M059J (cell line): ENCODE data around the gene MGAT5B. TPM values are rescaled to one million over a fixed set of nuclear protein-coding genes. Genes with fewer than 3 reads are reported as not detected.
"Not testable (repeated sequence)": the region's sequence is repeated elsewhere in the genome, so short reads cannot be mapped to it uniquely, and the experiment has no call there.

Source experiments
- DNase-seq: peaks from one replicate; pipeline ENCODE4 v3.0.0-alpha.2; 2012; ENCODE audit warnings: low read depth
- total RNA-seq: library from RNA; depleted of rRNA; stranded (reverse); fragments of >200 nt; shearing (Covaris generic); gene quantifications from 2 replicates; pipeline ENCODE4 v1.2.3, GENCODE V29; 2014; rRNA removed

The MGAT5B gene
- total RNA-seq = 6.5 and 11.8 TPM in 2 replicates

GRCh38 chr17:76868176-76868668, at the start of gene MGAT5B:
Gene MGAT5B, plus strand, starts transcription at chr17:76868404. Its CDS starts 626 bp downstream, at chr17:76869030.
- peak; percentile 80 for DNase-seq

- peak; percentile 28 for DNase-seq
Observed at GRCh38 chr17:76820039-76820438, 48.2 kb upstream of the MGAT5B start.

GRCh38 chr17:76820561-76820960, 47.6 kb upstream of the MGAT5B start:
- no peak for DNase-seq

DNA sequence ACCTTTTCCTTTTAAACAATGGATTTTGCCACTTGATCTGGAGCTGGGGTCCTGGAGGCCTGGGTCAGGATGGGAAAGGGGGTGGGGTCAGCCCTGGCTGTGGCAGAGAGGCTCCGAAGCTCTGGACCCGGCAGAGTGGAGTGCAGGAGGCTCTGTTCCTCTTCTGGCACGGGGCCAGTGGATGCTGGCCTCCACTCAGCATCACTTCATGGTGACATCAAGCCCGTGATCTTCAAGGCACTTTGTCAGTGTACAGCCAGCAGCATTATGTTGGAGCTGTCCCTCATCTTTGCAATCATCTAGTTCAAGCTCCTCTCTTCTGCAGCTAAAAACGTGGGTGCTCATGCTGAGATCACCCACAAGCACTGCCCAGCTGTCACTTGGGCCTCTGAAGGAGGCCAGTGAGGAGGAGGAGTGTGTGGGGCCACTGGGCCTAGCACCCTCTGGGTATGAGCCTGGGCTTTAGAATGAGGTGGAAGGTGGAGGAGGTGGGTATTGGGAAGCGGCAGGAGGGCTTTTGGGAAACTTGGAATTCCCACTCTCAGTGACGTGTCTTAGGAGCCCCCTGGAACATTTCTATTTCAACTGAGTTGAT, 45.9 kb upstream of the MGAT5B start:
- no peak for DNase-seq

DNA sequence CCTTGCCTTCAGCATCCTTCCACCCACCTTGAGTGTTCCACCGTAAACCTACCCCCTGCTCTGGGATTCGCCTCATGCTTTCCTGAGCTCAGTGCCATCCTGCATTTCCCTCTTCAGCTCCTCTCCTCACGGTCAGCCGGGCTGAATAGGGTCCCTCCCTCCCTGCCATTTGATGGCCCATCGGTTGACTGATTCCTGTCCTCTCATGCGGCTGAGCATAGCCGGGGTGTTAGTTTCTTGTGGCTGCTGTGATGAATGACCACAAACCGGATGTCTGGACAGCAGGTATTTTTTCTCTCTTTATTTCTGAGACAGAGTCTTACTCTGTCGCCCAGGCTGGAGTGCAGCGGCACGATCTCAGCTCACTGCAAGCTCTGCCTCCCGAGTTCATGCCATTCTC, 44.1 kb upstream of the MGAT5B start:
- peak; percentile 27 for DNase-seq

DNA sequence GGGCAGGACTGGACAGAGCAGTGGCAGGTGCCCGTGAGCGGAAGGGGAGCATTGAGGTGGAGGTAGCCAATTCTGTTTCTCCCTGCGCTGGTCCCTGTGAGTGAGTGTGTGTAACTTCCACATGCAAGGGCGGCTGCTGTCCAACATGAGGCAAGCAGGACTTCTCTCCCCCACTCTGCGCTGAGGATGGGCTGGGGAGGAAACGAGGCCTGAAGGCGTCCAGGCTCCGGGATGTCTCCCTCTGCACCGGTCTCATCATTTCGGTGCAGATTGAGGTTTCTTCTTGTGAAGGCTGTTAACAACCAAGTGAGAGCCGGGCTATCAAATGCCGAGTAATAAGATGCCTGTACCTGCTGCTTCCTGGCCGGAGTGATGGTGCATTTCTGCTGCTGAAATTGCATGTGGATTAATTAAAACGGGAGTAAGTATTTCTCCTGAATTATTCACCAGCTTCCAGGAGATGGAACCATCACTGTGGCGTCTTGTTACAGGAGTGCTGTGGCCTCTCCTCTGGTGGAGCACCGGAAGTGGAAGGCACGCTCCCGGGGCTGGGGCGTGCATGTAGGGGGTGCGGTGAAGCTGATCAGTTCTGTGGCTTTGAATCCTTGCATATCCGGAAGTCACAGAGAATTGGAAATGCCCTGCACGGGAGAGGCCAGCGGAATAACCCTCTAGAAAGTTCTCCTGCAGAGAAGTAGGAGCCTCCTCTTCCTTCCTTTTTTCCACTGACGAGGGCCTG, 41.7 kb upstream of the MGAT5B start:
- no peak for DNase-seq

GRCh38 chr17:76827736-76828135, 40.5 kb upstream of the MGAT5B start:
- peak; percentile 65 for DNase-seq

GRCh38 chr17:76830987-76831715, 37.1 kb upstream of the MGAT5B start:
- DNase-seq = no peak

DNA sequence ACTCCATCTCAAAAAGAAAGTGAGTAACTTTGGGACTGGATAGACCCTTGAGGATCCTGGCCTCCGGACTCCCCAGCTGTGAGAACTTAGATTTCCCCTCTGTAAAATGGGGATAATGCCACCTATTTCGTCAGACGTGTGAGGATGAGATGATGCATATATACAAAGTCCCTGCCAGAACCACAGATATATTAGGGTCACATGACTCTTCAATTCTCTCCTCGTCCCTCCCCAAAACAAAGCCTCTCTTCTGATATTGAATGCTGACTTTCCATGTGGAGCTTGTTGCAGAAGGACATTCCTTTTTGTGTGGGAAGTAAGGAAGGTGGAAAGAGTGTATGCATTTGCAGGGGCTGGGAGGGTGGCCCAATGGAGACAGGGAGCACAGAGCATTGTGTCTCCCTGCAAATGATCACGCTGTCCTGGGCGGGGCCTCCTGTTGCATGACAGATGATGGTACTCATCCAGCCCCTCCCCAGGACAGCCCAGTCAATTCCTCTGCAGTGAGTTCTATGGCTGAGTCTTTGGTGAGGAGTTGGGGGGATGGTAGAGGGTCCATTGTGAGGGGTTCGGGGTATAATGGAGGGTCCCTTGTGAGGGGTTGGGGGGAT, 35.1 kb upstream of the MGAT5B start:
- no peak for DNase-seq

GRCh38 chr17:76833747-76834146, 34.5 kb upstream of the MGAT5B start:
- no peak for DNase-seq

DNA sequence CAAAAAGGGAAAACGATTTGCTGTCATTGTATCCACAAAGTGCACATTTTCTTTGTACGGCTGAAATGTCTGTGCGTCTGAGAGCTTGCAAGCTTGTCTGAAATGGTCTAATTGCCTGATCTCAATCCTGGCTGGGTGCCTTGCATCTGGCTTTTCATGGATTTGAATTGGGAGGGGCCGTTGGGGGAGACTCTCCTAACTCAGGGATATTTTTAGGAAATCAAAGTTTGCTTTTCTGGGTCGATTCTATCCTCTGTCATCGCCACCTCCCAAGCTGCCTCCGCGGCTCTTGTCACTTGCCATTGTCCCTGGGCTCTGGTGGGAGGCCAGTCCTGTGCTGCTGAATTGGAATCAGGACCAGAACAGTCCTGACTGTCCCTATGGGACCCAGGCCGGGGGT, 33.3 kb upstream of the MGAT5B start:
- DNase-seq = no peak

DNA sequence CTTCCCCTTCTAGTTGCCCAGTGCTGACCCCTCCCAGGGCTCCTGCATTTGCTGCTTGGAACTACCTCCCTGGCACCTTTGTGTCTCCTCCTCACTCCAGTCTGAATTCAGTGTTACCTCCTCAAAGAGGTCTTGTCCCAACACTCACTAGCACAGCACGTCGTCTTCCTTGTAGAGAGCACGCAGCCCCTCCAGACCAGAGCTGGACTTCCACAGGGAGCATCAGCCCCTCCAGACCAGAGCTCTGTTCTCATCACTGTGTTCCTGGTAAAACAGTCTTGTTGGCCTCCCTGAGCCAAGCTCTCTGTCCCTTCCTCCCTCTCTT, 27.8 kb upstream of the MGAT5B start:
- no peak for DNase-seq

- peak; percentile 23 for DNase-seq
Observed at GRCh38 chr17:76840884-76841775, 27.1 kb upstream of the MGAT5B start.

DNA sequence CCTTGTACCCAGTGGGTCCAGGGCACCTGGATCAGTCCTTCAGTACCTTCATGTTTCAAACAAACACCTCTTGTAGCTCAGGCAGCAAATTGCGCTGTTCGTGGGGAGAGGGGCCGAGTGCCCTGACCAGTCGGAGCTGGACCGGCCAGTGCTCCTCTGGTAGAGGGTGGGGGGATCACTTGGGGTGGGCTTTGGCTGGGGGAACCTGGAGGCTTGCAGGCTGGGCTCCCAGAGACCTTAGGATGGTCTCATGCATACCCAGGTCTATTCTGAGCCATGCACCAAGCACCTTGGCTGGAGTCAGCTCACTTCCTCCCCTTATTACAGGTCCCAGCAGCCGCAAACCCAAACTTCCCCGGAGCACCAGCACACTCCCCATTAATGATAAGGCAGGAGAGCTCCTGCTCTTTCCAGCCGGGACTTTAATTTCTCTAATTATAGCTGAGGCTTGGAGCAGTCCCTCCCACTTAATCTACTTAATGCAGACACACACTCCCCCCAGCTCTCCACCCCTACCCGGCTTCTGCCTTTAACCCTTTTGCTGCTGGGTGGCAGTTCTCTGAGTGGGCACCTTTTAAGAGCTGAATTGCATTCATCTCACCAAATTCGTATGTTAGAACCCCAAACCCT, 26.3 kb upstream of the MGAT5B start:
- DNase-seq = peak; percentile 19

GRCh38 chr17:76843068-76843467, 25.1 kb upstream of the MGAT5B start:
- DNase-seq = not testable (repeated sequence)

DNA sequence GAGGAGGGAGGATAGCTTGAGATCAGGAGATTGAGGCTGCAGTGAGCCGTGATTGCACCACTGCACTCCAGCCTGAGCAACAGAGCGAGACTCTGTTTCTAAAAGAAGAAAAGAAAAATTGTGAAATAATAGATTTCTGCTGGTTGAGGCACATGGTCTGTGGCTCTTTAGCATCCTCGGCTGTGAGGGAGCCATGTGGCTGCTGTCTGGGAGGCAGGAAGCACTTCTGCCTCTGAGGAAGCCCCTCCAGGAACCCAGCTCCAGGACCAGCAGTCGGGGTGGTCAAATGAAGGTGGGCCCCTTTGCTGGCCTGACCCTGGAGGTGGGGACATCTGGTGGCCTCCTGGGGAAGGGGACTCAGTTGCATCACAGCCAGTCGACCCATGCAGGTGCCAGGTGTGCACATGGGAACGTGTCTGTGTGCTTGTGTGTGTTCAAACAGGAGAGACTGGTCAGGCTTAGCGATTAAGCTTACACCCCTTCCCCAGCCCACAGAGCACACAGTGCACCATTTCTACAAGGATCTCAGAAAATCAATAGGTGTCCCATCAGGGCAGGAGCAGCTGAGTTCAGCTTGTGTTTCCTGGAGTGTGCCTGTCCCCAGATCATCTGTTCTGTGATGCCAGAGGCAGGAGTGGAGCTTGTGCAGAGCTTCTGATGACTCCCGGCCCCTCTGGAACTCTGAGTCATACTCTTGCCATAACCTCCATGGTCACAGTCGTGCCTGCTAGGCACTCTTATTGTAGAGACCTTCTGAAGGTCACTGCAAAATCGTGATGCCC, 24.3 kb upstream of the MGAT5B start:
- peak; percentile 69 for DNase-seq

DNA sequence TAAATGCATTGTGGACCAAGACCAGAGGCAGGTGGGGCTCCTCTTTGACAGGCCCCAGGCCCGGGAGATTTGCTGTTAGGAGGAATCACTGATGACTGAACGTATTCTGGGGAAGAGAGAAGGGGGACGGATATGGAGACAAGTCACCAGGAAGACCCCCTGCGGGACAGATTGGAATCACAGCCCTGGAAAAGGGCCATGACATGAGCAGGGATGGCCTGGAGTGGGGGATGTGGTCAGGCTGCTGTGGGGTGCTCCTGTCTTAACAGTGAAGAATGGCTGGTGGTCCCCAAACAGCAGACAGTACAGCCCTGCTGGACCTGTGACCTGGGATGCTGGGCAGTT, 23.7 kb upstream of the MGAT5B start:
- DNase-seq = no peak

DNA sequence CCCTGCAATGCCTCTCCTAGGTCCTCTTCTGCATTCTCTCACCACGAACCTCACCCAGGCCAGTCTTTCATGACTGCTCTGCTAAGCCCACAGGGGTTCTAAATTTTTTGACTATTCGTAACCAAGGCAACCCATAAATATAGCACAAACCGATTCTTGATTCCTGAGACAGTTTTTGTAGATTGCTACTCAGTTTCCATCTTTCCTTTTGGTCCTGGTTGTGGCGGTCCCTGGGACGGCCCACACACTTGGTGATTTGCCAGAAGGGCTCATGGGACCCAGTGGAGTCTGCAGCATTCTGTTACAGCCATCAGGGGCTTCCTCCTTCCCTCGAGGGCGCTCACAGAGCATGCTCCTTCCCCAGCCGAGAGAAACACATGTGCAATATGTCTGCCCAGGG, 23.4 kb upstream of the MGAT5B start:
- peak; percentile 35 for DNase-seq

DNA sequence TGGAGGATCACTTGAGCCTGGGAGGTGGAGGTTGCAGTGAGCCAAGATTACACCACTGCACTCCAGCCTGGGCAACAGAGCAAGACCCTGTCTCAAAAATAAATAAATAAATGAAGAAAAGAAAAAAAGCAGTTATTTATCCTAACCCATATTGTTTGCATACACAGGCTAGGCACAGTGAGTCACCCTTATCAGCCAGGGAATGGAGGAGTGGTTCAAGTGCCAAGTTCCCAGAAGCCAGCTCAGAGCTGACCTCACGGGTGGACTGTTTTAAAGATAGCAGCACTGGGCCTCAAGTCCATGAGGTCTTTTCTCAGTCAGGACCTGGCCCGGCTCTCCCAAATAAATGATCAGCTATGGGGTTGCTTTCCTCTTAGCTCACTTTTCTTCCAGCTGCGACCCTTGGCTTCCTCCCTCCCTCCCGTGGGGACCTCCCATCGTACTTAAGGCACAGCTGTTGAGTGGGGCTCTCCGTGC, 22.6 kb upstream of the MGAT5B start:
- DNase-seq = peak; percentile 29

GRCh38 chr17:76847031-76847430, 21.2 kb upstream of the MGAT5B start:
- no peak for DNase-seq
